ENCODE data around the gene SP6. TPM values are rescaled to one million over a fixed set of nuclear protein-coding genes. Genes with fewer than 3 reads are reported as not detected.

Gene SP6
- total and polyA plus RNA-seq, 5 donors from 2014 or later, result 0.17 TPM; not detected in 4

- ATAC-seq (ENCODE audit: low read depth in 2 of 2), result no peak
- peaks cover 37% of the 10 kb centered on the region for H3K27me3 Mint-ChIP-seq
- H3K4me1 ChIP-seq (ENCODE audit: control insufficient read depth, insufficient read depth, low read length, poor library complexity, severe bottlenecking), result peaks cover 4% of the 10 kb centered on the region
Measured at GRCh38 chr17:47877368-47878034, 26.5 kb upstream of the SP6 start.

DNA sequence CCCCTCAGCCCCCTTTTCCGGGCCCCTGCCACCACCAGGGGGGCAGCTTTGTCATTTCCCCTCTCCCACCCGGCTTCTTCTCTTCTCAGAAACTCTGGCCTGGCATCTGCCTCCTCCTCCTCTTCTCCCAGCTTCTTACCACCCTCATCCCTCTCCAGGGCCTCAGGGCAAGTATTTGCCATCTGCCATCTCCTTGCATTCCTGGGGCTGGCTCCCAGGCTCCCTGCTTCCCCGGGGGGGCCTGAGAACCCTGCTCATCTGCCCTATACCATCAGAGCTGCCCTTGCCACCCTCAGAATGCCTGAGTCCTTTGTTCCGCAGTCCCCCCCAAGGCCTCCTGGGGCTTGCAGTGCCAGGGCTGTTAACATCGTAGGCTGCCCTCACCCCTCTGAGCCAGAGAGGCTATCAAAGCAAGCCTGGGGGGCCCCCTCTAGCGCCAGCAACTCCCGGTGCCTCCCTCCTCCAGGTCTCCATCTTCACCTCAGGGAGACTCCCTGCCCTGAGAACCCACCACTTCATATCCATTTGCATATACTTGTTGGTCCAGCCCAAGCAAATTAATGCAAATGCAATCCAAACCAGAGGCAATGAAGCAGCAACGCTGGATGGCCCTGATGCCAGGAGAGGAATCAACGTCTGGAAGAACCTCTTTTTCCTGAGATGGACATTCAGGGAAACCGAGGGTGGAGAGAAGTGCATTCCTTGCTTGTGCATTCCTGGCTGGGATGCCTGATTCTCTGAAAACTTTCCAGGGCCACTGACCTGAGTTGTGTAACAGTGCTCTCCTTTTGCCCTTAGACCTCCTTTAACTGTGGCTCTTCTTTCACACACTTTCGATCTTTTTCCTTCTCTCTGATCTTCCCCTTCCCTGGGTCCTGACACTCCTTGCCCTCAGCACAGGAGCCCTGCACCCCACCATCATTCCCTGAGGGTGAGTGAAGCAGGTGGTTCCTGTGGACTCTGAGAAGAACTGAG is 24.3 kb upstream of the SP6 start:
- Mint-ChIP-seq H3K4me3 (no peak overlapping the region), H3K4me1 (peaks cover 0 to 4% (median 0%) of the 10 kb centered on the region in 4 donors), H3K9me3 (peaks cover 0 to 4% (median 0%) of the 10 kb centered on the region in 7 donors), H3K27ac (peak overlapping the region in 2 of 3 donors; percentile 10 to 32), H3K36me3 (no peaks in the 10 kb centered on the region), H3K27me3 (peaks cover 53% of the 10 kb centered on the region)
- no peak for DNase-seq
- Histone ChIP-seq H3K4me1 (ENCODE audit: control insufficient read depth, insufficient read depth, low read length, poor library complexity, severe bottlenecking) (no peaks in the 10 kb centered on the region), H3K27me3 (ENCODE audit: control insufficient read depth, insufficient read depth, low read length) (peaks cover 8% of the 10 kb centered on the region), H3K9me3 (ENCODE audit: control insufficient read depth in 2 of 2, low read length in 2 of 2) (no peaks in the 10 kb centered on the region), H3K36me3 (ENCODE audit: control insufficient read depth, insufficient read depth, low read length) (no peaks in the 10 kb centered on the region), H3K4me3 (ENCODE audit: low read depth, low read length) (no peak overlapping the region), H3K27ac (ENCODE audit: insufficient read depth, low read length, poor library complexity, severe bottlenecking) (no peak overlapping the region)
- ATAC-seq (ENCODE audit: low read depth in 2 of 2), result no peak

More at GRCh38 chr17:47877368-47878034, 26.5 kb upstream of the SP6 start:
- no peak overlapping the region for H3K27ac ChIP-seq (ENCODE audit: insufficient read depth, low read length, poor library complexity, severe bottlenecking)
- H3K36me3 ChIP-seq (ENCODE audit: control insufficient read depth, insufficient read depth, low read length), result no peaks in the 10 kb centered on the region
- peaks cover 0 to 4% (median 0%) of the 10 kb centered on the region in 4 donors for H3K4me1 Mint-ChIP-seq
- no peaks in the 10 kb centered on the region for H3K27me3 ChIP-seq (ENCODE audit: control insufficient read depth, insufficient read depth, low read length)
- no peak for DNase-seq
- peaks cover 0 to 2% (median 0%) of the 10 kb centered on the region in 7 donors for H3K9me3 Mint-ChIP-seq
- H3K36me3 Mint-ChIP-seq, result no peaks in the 10 kb centered on the region
- no peak overlapping the region for H3K4me3 Mint-ChIP-seq
- H3K9me3 ChIP-seq (ENCODE audit: control insufficient read depth in 2 of 2, low read length in 2 of 2), result no peaks in the 10 kb centered on the region
- no peak overlapping the region for H3K27ac Mint-ChIP-seq
- H3K4me3 ChIP-seq (ENCODE audit: low read depth, low read length), result no peak overlapping the region

- Mint-ChIP-seq H3K4me1 (no peaks in the 10 kb centered on the region), H3K27me3 (peaks cover 60% of the 10 kb centered on the region), H3K27ac (no peak overlapping the region), H3K4me3 (no peak overlapping the region), H3K36me3 (no peaks in the 10 kb centered on the region), H3K9me3 (peaks cover 0 to 1% (median 0%) of the 10 kb centered on the region in 7 donors)
- peaks cover 11% of the 10 kb centered on the region for H3K27me3 ChIP-seq (ENCODE audit: control insufficient read depth, insufficient read depth, low read length)
- no peak overlapping the region for H3K27ac ChIP-seq (ENCODE audit: insufficient read depth, low read length, poor library complexity, severe bottlenecking)
- no peak overlapping the region for H3K4me3 ChIP-seq (ENCODE audit: low read depth, low read length)
- no peaks in the 10 kb centered on the region for H3K36me3 ChIP-seq (ENCODE audit: control insufficient read depth, insufficient read depth, low read length)
- no peaks in the 10 kb centered on the region for H3K9me3 ChIP-seq (ENCODE audit: control insufficient read depth in 2 of 2, low read length in 2 of 2)
- no peaks in the 10 kb centered on the region for H3K4me1 ChIP-seq (ENCODE audit: control insufficient read depth, insufficient read depth, low read length, poor library complexity, severe bottlenecking)
- ATAC-seq (ENCODE audit: low read depth in 2 of 2) (no peak), DNase-seq (no peak)
Measured at GRCh38 chr17:47873200-47874090, 22.5 kb upstream of the SP6 start.

GRCh38 chr17:47872651-47873161 is 21.7 kb upstream of the SP6 start:
- H3K4me3 Mint-ChIP-seq, result no peak overlapping the region
- no peak for ATAC-seq (ENCODE audit: low read depth in 2 of 2)

DNA sequence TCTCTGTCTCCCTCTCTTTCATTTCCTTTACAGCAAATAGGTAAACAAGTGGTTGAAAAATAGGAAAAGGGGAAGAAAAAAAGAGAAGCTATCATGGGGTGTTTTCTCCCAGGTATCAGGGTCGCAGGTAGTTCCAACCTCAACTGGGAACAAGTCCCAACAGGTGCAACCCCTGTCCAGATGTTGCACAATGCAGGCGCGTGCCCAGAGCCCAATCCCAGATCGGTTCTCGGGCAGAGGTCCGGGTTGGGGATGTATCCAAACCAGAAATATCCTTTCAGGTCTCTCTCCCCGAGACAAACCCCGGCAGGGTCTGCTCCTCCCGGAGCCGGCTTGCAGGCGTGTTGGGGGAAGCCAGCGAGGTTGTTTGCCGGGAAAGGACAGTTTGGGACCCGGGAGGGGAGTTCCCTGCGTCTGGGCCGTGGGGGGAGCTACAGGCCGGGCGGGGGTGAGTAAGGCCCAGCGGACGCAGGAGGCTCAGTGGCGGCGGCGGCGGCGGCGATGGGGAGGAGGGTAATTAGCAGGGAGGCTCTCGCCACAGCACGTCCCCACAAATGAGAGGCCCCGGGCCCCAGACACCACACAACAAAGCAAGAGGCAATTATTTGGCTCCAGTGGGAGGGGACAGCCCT is 21.2 kb upstream of the SP6 start:
- DNase-seq (no peak), ATAC-seq (ENCODE audit: low read depth in 2 of 2) (no peak)
- Mint-ChIP-seq H3K4me1 (no peaks in the 10 kb centered on the region), H3K27ac (no peak overlapping the region), H3K27me3 (peaks cover 55% of the 10 kb centered on the region), H3K4me3 (no peak overlapping the region), H3K9me3 (peaks cover 0 to 1% (median 0%) of the 10 kb centered on the region in 7 donors), H3K36me3 (no peaks in the 10 kb centered on the region)
- Histone ChIP-seq H3K27ac (ENCODE audit: insufficient read depth, low read length, poor library complexity, severe bottlenecking) (no peak overlapping the region), H3K36me3 (ENCODE audit: control insufficient read depth, insufficient read depth, low read length) (no peaks in the 10 kb centered on the region), H3K4me1 (ENCODE audit: control insufficient read depth, insufficient read depth, low read length, poor library complexity, severe bottlenecking) (no peaks in the 10 kb centered on the region), H3K27me3 (ENCODE audit: control insufficient read depth, insufficient read depth, low read length) (peaks cover 11% of the 10 kb centered on the region), H3K9me3 (ENCODE audit: control insufficient read depth in 2 of 2, low read length in 2 of 2) (no peaks in the 10 kb centered on the region), H3K4me3 (ENCODE audit: low read depth, low read length) (no peak overlapping the region)

More at GRCh38 chr17:47872651-47873161, 21.7 kb upstream of the SP6 start:
- no peak for DNase-seq
- no peaks in the 10 kb centered on the region for H3K36me3 Mint-ChIP-seq
- Histone ChIP-seq H3K27ac (ENCODE audit: insufficient read depth, low read length, poor library complexity, severe bottlenecking) (no peak overlapping the region), H3K27me3 (ENCODE audit: control insufficient read depth, insufficient read depth, low read length) (peaks cover 11% of the 10 kb centered on the region), H3K4me3 (ENCODE audit: low read depth, low read length) (no peak overlapping the region), H3K36me3 (ENCODE audit: control insufficient read depth, insufficient read depth, low read length) (no peaks in the 10 kb centered on the region), H3K4me1 (ENCODE audit: control insufficient read depth, insufficient read depth, low read length, poor library complexity, severe bottlenecking) (no peaks in the 10 kb centered on the region), H3K9me3 (ENCODE audit: control insufficient read depth in 2 of 2, low read length in 2 of 2) (no peaks in the 10 kb centered on the region)
- H3K9me3 Mint-ChIP-seq, result peaks cover 0 to 1% (median 0%) of the 10 kb centered on the region in 7 donors
- H3K27ac Mint-ChIP-seq, result no peak overlapping the region
- peaks cover 59% of the 10 kb centered on the region for H3K27me3 Mint-ChIP-seq
- no peaks in the 10 kb centered on the region for H3K4me1 Mint-ChIP-seq

GRCh38 chr17:47871048-47871447 is 20.1 kb upstream of the SP6 start:
- H3K27ac Mint-ChIP-seq, result no peak overlapping the region
- H3K27me3 ChIP-seq (ENCODE audit: control insufficient read depth, insufficient read depth, low read length), result peaks cover 11% of the 10 kb centered on the region
- no peak overlapping the region for H3K4me3 ChIP-seq (ENCODE audit: low read depth, low read length)
- DNase-seq (no peak), ATAC-seq (ENCODE audit: low read depth in 2 of 2) (no peak)
- H3K36me3 ChIP-seq (ENCODE audit: control insufficient read depth, insufficient read depth, low read length), result no peaks in the 10 kb centered on the region
- H3K4me1 ChIP-seq (ENCODE audit: control insufficient read depth, insufficient read depth, low read length, poor library complexity, severe bottlenecking), result no peaks in the 10 kb centered on the region
- H3K9me3 Mint-ChIP-seq, result peaks cover 0 to 1% (median 0%) of the 10 kb centered on the region in 7 donors
- H3K9me3 ChIP-seq (ENCODE audit: control insufficient read depth in 2 of 2, low read length in 2 of 2), result no peaks in the 10 kb centered on the region
- no peaks in the 10 kb centered on the region for H3K36me3 Mint-ChIP-seq
- H3K4me1 Mint-ChIP-seq, result peaks cover 0 to under 1% (median 0%) of the 10 kb centered on the region in 4 donors
- H3K4me3 Mint-ChIP-seq, result no peak overlapping the region
- no peak overlapping the region for H3K27ac ChIP-seq (ENCODE audit: insufficient read depth, low read length, poor library complexity, severe bottlenecking)
- H3K27me3 Mint-ChIP-seq, result peaks cover 58% of the 10 kb centered on the region

Data from CD4-positive, CD25-positive, alpha-beta regulatory T cell (primary cell).